GM21786 (cell line): ENCODE data around the gene ZNF524.

Source experiments
- ATAC-seq: cut with Tn5 transposase; IDR thresholded peaks from one replicate; pipeline ENCODE4 v1.9.1; 2021; ENCODE audit not compliant: unreplicated experiment

ZNF524 gene

DNA sequence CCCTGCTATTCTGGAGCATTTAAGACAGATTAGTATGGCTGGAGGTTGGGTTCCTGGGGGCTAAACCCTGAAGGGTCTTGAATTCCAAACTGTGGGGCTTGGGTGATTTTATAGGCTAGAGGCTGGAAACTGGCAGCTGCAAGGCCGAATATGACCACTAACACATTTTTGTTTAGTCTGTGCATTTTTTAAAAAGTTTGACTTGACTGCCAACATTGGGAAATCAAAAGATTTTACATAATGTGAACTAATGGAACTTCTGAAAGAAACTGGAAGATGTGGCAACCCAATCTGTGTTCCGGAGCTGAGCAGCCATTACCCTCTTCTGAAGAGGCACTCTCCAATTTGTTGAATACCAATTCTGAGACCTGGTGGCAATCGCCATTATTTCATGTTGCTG lies 19.2 kb downstream of the ZNF524 start:
- ATAC-seq: no peak

GRCh38 chr19:55620410-55621204 lies 20.5 kb downstream of the ZNF524 start:
- ATAC-seq: no peak

- ATAC-seq: no peak
These were observed 21.2 kb downstream of the ZNF524 start for GRCh38 chr19:55621205-55621672.

- ATAC-seq: no peak
These were observed 21.7 kb downstream of the ZNF524 start for GRCh38 chr19:55621673-55622231.

GRCh38 chr19:55622242-55622969 lies 22.3 kb downstream of the ZNF524 start:
- ATAC-seq: no peak

GRCh38 chr19:55623130-55623529 lies 23.0 kb downstream of the ZNF524 start:
- ATAC-seq: no peak

GRCh38 chr19:55623561-55623960 lies 23.5 kb downstream of the ZNF524 start:
- no peak for ATAC-seq

DNA sequence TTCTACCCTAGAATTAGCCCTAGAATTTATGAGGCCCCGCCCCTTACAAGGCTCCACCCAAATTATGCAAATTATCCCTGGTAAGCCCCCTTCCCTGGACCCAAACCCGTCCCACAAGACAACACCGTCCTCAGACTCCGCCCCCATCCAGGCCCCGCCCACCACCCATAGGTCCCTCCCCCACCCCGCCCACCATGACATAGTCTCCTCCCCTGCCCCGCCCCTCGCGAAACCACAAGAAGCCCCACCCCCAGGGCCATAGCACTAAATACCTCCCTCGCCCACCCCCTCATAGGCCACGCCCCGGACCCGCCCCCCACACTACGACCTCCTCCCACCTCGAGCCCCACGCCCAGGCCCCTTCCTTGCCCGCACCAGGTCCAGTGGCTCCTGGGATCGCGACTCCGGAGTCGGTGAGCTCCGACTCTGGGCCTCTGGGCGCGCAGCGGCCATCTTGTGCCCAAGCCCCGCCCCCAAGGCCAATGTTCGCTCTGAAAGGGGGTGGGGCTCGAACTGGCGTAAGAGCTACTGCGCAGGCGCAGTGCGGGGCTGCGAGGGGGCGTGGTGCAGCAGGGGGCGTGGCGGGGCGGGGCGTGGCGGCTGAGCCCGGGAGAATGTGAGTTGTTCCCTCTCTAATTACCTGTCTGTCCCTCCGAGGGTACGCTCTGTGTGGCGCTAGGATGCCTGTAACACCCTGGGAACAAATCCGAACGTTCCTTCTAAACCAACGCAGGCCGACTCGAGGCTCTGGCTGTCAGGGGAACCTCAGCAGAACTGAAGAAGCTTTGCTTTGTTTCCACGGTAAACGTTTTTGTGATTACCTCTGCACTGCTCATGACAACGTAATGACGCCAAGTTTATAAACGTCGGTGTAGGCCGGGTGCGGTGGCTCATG lies 24.3 kb downstream of the ZNF524 start, which contains the start of gene ZNF784:
TSS of gene ZNF784 (minus strand) at position 458 of the 895 bp plus-strand sequence. CDS start at position 453, 5 bp downstream.
- peak; percentile 69 for ATAC-seq

DNA sequence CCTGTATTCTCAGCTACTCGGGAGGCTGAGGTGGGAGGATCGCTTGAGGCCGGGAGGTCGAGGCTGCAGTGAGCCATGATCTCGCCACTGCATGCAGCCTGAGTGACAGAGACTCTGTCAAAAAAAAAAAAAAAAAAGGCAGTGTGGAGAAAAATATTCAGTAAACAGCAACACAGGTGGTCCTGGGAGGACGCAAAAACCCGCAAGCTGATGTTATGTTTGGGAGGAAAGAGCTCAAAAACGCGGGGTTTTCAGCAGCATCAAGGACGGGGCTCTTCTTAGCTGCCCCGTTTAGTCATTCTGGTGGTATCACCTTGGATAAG lies 24.9 kb downstream of the ZNF524 start:
- no peak for ATAC-seq

DNA sequence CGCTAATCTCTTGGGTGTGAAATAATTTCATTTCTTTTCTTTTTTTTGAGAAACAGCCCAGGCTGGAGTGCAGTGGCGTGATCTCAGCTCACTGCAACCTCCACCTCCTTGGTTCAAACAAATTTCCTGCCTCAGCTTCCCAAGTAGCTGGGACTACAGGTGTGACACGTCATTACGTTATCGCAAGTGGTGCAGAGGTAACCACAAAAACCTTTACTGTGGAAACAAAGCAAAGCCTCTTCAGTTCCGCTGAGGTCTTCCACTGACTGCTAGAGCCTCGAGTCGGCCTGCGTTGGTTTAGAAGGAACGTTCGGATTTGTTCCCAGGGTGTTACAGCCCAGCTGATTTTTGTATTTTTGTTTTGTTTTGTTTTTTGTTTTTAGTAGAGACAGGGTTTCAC lies 26.3 kb downstream of the ZNF524 start:
- no peak for ATAC-seq

DNA sequence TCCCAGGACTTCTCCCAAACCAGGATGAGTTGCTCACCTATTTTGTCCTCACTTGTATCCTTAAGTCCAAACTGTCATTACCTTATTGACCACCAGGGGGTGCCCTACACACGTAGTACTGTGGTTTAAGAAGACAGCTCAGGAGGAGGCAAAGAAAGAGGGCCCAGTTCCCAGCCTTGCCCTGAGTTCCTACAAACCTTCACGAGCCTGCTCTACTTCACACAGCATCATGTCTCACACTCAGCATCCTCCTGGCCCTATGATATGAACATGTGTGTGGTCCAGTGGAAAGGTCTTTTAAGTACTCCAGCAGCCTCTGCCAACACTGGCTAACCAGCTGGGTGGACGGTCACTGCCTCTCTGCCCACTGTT lies 32.4 kb downstream of the ZNF524 start:
- no peak for ATAC-seq

DNA sequence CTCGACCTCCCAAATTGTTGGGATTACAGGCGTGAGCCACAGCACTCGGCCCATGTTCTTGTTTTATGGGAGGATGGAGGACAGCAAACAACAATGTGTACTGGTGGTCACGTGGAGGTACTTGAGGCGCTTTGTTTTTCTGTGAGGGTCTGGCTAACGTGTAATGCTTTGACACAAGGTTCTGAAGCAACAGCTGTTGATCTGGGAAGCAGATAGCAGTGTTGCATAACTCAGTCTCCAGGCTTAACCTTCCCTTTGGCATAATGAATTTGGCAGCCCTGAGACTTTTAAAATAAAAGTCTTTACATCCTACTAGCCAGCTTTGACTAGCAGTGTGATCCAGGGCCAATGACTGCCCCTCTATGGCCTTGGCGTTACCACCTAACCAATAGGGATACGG lies 33.8 kb downstream of the ZNF524 start:
- ATAC-seq: no peak

DNA sequence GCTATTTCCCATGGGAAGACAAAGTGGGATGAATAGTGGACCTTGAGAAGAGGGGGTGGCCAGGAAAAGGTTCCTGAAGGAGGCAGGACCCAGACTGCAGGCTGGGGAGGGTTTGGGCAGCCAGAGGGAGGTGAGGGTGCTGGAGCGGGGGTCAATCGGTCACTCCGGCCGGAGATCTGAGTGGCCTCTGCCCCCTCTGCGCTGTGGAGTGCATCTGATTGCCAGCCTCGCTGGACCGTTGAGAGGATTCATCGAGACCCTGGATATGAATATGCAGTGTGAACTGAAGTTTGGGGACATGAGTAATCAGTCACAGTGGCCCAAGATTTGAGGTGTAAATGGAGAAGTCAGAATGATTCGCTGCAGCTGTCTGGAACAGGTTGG lies 35.2 kb downstream of the ZNF524 start:
- ATAC-seq: no peak

- ATAC-seq: no peak
These were observed 35.9 kb downstream of the ZNF524 start for GRCh38 chr19:55635856-55636440.

DNA sequence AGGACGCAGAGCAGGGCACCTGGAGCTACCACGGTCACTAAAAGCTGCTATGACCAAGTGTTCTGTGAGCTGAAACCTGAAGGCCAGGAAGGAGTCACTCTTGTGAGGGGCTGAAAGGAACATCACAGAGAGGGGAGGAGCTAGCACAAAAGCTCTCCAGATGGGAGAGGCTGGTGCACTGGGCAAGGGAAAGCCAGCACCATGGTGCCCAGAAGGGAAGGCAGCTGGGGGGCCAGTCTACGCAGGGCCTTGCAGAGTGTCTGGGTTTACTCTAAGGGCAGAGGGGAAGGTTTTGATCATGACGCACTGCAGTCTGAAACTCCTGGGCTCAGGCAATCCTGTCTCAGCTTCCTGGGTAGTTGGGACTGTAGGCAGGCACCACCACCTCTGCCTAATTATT lies 36.6 kb downstream of the ZNF524 start:
- no peak for ATAC-seq

DNA sequence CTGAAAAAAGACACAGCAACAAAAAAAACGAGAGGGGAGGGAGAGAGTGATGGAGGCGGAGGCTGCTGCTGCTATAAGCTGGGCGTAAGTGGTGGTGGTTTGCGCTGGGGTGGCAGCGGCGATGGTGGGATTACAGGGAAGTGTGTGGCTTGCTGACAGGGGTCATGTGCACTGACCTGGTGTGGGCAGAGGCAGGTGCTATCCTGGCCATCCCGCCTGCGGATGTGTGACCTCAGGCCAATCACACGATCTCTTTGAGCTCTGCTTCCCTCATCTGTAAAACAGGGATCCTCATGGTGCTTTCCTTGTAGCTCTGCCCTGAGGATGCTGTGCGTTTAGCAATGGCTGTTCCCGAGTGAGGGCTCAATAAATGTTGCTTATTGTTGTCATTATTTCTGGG lies 37.4 kb downstream of the ZNF524 start:
- no peak for ATAC-seq

- ATAC-seq: no peak
These were observed 38.8 kb downstream of the ZNF524 start for GRCh38 chr19:55638864-55639359.

- ATAC-seq: no peak
These were observed 40.0 kb downstream of the ZNF524 start for GRCh38 chr19:55640043-55640576.

- ATAC-seq: no peak
These were observed 40.7 kb downstream of the ZNF524 start, which contains the start of gene ZNF580 for GRCh38 chr19:55640577-55641425. ZNF580 (plus strand) TSS chr19:55641002; CDS start chr19:55642509, 1,507 bp downstream.
